HEK293T (cell line): ENCODE results near the gene MAPT.

ENCODE experiments used
- BHLHE40 ChIP-seq: fragments of 450-650 bp; IDR thresholded peaks from 2 replicates; pipeline ENCODE4 v1.6.1; 2016; ENCODE audit warnings: mild to moderate bottlenecking, moderate library complexity, borderline replicate concordance
- FOXK2 ChIP-seq: fragments of 450-650 bp; IDR thresholded peaks from 2 replicates; pipeline ENCODE4 v1.6.1; 2016; ENCODE audit warnings: mild to moderate bottlenecking
- SP1 ChIP-seq: fragments of 450-650 bp; IDR thresholded peaks from 2 replicates; pipeline ENCODE4 v1.6.1; 2017
- TARDBP ChIP-seq: fragments of 450-650 bp; IDR thresholded peaks from 2 replicates; pipeline ENCODE4 v1.6.1; 2016
- TF ChIP-seq, protein P1 (sequence below): fragments of 450-650 bp; IDR thresholded peaks from 2 replicates; pipeline ENCODE4 v1.6.1; 2016

DNA sequence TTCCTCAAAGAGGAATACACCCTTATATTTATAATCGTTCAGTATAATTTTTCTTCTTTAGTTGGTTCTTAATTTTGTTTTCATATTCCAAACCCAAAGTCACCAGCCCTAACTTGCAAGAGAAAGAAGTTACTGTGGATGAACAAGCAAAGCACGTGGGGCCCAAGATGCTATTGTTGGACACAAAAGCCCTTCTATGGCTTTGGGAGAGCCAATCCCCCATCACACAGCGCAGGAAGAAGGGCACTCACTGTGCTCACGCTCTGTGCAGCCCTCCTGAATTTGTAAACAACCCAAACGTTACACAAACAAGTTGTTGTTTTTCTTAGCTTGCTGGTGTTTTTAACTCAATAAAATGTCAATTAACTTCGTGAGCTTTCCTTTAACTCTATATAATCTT is 27.2 kb upstream of the MAPT start:
- TF ChIP-seq SP1 (no peak), FOXK2 (no peak), TARDBP (no peak), BHLHE40 (no peak)
- TF ChIP-seq, protein P1, sequence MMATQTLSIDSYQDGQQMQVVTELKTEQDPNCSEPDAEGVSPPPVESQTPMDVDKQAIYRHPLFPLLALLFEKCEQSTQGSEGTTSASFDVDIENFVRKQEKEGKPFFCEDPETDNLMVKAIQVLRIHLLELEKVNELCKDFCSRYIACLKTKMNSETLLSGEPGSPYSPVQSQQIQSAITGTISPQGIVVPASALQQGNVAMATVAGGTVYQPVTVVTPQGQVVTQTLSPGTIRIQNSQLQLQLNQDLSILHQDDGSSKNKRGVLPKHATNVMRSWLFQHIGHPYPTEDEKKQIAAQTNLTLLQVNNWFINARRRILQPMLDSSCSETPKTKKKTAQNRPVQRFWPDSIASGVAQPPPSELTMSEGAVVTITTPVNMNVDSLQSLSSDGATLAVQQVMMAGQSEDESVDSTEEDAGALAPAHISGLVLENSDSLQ: no peak
